Astrocyte (in vitro differentiated cells and primary cell): ENCODE measurements around the gene INHBE. TPM values are rescaled to one million over a fixed set of nuclear protein-coding genes. Genes with fewer than 3 reads are reported as not detected.
"Not testable (repeated sequence)": the region's sequence is repeated elsewhere in the genome, so short reads cannot be mapped to it uniquely, and the experiment has no call there.

Experiments
- DNase-seq: peaks from one replicate; pipeline ENCODE4 v3.0.0-alpha.2; 2010; ENCODE audit warnings: low read depth
- FAIRE-seq: peaks from 2 replicates; lab custom pipeline; 2011; peaks lifted over from hg19 to GRCh38; lab: Jason Lieb, UNC
- H2AFZ ChIP-seq: 2 replicates; pipeline ENCODE4 v1.6.0; 2012; ENCODE audit warnings: low read depth, low read length, inconsistent platforms
- H3K27ac ChIP-seq: 2 replicates; pipeline ENCODE4 v1.5.1; 2011; ENCODE audit warnings: low read depth, low read length, inconsistent platforms
- H3K27me3 ChIP-seq: 2 replicates; pipeline ENCODE4 v1.6.0; 2011; ENCODE audit warnings: low read length, inconsistent platforms; ENCODE audit not compliant: insufficient read depth
- H3K36me3 ChIP-seq: 2 replicates; pipeline ENCODE4 v1.5.1; 2011; ENCODE audit warnings: low read length, inconsistent platforms; ENCODE audit not compliant: insufficient read depth
- H3K4me1 ChIP-seq: 2 replicates; pipeline ENCODE4 v1.5.1; 2011; ENCODE audit warnings: low read length, inconsistent platforms; ENCODE audit not compliant: insufficient read depth
- H3K4me2 ChIP-seq: 2 replicates; pipeline ENCODE4 v1.6.0; 2012; ENCODE audit warnings: low read length, inconsistent platforms
- H3K4me3 ChIP-seq: 2 replicates; pipeline ENCODE4 v1.5.1; 2011; ENCODE audit warnings: low read depth, mild to moderate bottlenecking, low read length, inconsistent platforms; ENCODE audit not compliant: insufficient read depth
- H3K79me2 ChIP-seq: 2 replicates; pipeline ENCODE4 v1.6.0; 2012; ENCODE audit warnings: mild to moderate bottlenecking, low read length, inconsistent platforms; ENCODE audit not compliant: insufficient read depth
- H3K9ac ChIP-seq: 2 replicates; pipeline ENCODE4 v1.6.0; 2012; ENCODE audit warnings: mild to moderate bottlenecking, low read length, inconsistent platforms
- H3K9me3 ChIP-seq: 2 replicates; pipeline ENCODE4 v1.5.1; 2012; ENCODE audit warnings: low read depth, mild to moderate bottlenecking, low read length, inconsistent platforms; ENCODE audit not compliant: insufficient read depth
- H4K20me1 ChIP-seq: 2 replicates; pipeline ENCODE4 v1.6.0; 2012; ENCODE audit warnings: low read length, inconsistent platforms; ENCODE audit not compliant: insufficient read depth
- H3K27ac Mint-ChIP-seq: one replicate; pipeline ENCODE4 v1.8.0; 2021; ENCODE audit warnings: mild to moderate bottlenecking, mixed read lengths; ENCODE audit not compliant: unreplicated experiment
- H3K27me3 Mint-ChIP-seq: one replicate; pipeline ENCODE4 v1.8.0; 2021; ENCODE audit warnings: low read depth, mixed read lengths; ENCODE audit not compliant: unreplicated experiment
- H3K36me3 Mint-ChIP-seq: one replicate; pipeline ENCODE4 v1.8.0; 2021; ENCODE audit warnings: low read depth, mixed read lengths; ENCODE audit not compliant: unreplicated experiment
- H3K4me1 Mint-ChIP-seq: one replicate; pipeline ENCODE4 v1.8.0; 2021; ENCODE audit warnings: low read depth, mixed read lengths; ENCODE audit not compliant: unreplicated experiment
- H3K4me3 Mint-ChIP-seq: one replicate; pipeline ENCODE4 v1.8.0; 2021; ENCODE audit warnings: mild to moderate bottlenecking, moderate library complexity, mixed read lengths; ENCODE audit not compliant: unreplicated experiment
- H3K9me3 Mint-ChIP-seq: one replicate; pipeline ENCODE4 v1.8.0; 2021; ENCODE audit warnings: mild to moderate bottlenecking, mixed read lengths; ENCODE audit not compliant: unreplicated experiment
- EZH2 ChIP-seq: IDR thresholded peaks from 2 replicates; pipeline ENCODE4 v1.6.1; 2012; ENCODE audit warnings: mild to moderate bottlenecking, low read length, inconsistent platforms; ENCODE audit not compliant: insufficient read depth
- total RNA-seq: library from RNA; stranded (reverse); gene quantifications from 2 replicates; pipeline ENCODE4 v1.2.1, GENCODE V29; 2021
- TF ChIP-seq, protein P1 (sequence below): IDR thresholded peaks from 2 replicates; pipeline ENCODE4 v1.5.1; 2011; ENCODE audit warnings: low read depth, mild to moderate bottlenecking, inconsistent platforms, low read length, moderate library complexity; ENCODE audit not compliant: insufficient read depth

INHBE gene
- total RNA-seq, 1 donor from 2014 or later: 24.6 TPM

DNA sequence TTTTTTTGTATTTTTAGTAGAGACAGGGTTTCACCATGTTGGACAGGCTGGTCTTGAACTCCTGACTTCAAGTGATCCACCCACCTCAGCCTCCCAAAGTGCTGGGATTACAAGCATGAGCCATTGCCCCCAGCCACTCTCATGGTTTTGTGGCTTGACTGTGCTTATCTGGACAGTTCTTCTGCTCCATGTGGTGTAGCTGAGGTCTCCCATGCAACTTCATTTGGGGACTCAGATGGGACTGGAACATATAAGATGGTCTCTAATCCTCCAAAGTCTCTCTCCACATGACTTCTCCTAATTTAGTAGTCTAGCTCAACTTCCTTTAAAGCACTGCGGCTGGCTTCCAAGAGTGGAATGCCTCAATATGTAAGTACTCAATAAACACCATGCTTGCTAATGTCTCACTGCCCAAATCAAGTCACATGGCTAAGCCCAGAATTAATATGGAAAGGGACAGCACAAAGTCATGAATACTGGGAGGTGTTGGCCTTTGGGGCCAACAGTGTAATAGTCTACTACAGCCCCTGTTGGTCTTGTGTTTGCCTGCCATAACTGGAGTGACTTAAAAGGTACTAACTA lies 13.2 kb upstream of the INHBE start:
- Histone ChIP-seq H3K4me3 (no peak overlapping the region), H2AFZ (no peak overlapping the region), H3K79me2 (no peaks in the 10 kb centered on the region), H3K4me2 (no peak overlapping the region), H3K27ac (no peak overlapping the region), H3K27me3 (no peaks in the 10 kb centered on the region), H3K9me3 (no peaks in the 10 kb centered on the region), H3K36me3 (no peaks in the 10 kb centered on the region), H3K9ac (no peak overlapping the region), H4K20me1 (no peaks in the 10 kb centered on the region), H3K4me1 (no peaks in the 10 kb centered on the region)
- no peak overlapping the region for H3K27ac Mint-ChIP-seq
- no peak overlapping the region for H3K4me3 Mint-ChIP-seq
- no peaks in the 10 kb centered on the region for H3K36me3 Mint-ChIP-seq
- peaks cover 6% of the 10 kb centered on the region for H3K27me3 Mint-ChIP-seq
- FAIRE-seq (no peak), DNase-seq (no peak)
- H3K4me1 Mint-ChIP-seq: peaks cover 2% of the 10 kb centered on the region
- no peak for TF ChIP-seq EZH2
- TF ChIP-seq, protein P1, sequence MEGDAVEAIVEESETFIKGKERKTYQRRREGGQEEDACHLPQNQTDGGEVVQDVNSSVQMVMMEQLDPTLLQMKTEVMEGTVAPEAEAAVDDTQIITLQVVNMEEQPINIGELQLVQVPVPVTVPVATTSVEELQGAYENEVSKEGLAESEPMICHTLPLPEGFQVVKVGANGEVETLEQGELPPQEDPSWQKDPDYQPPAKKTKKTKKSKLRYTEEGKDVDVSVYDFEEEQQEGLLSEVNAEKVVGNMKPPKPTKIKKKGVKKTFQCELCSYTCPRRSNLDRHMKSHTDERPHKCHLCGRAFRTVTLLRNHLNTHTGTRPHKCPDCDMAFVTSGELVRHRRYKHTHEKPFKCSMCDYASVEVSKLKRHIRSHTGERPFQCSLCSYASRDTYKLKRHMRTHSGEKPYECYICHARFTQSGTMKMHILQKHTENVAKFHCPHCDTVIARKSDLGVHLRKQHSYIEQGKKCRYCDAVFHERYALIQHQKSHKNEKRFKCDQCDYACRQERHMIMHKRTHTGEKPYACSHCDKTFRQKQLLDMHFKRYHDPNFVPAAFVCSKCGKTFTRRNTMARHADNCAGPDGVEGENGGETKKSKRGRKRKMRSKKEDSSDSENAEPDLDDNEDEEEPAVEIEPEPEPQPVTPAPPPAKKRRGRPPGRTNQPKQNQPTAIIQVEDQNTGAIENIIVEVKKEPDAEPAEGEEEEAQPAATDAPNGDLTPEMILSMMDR: no peak
- no peaks in the 10 kb centered on the region for H3K9me3 Mint-ChIP-seq

DNA sequence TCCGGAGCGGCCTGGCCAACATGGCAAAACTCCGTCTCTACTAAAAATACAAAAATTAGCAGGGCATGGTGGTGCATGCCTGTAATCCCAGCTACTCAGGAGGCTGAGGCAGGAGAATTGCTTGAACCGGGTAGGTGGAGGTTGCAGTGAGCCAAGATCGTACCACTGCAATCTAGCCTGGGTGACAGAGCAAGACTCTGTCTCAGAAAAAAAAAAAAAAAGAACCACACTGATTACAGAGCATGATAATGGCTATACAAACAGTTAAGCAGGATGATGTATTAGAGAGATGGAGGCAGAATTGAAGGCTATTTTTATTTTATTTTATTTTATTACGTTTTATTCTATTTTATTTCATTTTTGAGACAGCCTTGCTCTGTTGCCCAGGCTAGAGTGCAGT lies 10.8 kb upstream of the INHBE start:
- H4K20me1 ChIP-seq, H3K4me1 Mint-ChIP-seq, H3K27me3 Mint-ChIP-seq, H3K27ac ChIP-seq, H3K4me1 ChIP-seq, H3K27me3 ChIP-seq, H3K9ac ChIP-seq, H3K9me3 ChIP-seq, H3K79me2 ChIP-seq, H3K4me3 Mint-ChIP-seq, H3K27ac Mint-ChIP-seq, H2AFZ ChIP-seq, H3K36me3 ChIP-seq, H3K4me3 ChIP-seq, H3K9me3 Mint-ChIP-seq, H3K36me3 Mint-ChIP-seq, DNase-seq, H3K4me2 ChIP-seq, FAIRE-seq: not testable (repeated sequence)

DNA sequence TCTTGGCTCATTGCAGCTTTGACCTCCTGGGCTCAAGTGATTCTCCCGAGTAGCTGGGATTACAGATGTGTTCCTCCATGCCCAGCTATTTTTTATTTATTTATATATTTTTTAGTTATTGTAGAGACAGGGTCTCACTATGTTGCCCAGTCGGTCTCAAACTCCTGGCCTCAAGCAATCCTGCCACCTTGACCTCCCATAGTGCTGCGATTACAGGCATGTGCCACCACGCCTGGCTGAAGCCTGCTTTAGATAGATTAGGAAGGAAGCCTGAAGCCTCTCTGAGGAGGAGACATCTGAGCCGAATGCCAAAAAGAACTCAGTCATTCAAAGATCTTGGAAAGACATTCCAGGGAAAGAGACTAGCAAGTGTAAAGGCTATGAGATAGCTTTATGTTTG lies 10.4 kb upstream of the INHBE start:
- Histone ChIP-seq H3K4me1 (no peaks in the 10 kb centered on the region), H3K36me3 (no peaks in the 10 kb centered on the region), H3K27ac (no peak overlapping the region), H3K4me2 (no peak overlapping the region), H4K20me1 (no peaks in the 10 kb centered on the region), H3K9me3 (no peaks in the 10 kb centered on the region), H3K9ac (no peak overlapping the region), H3K4me3 (no peak overlapping the region), H3K79me2 (no peaks in the 10 kb centered on the region), H2AFZ (no peak overlapping the region), H3K27me3 (no peaks in the 10 kb centered on the region)
- peaks cover 2% of the 10 kb centered on the region for H3K27me3 Mint-ChIP-seq
- no peaks in the 10 kb centered on the region for H3K36me3 Mint-ChIP-seq
- TF ChIP-seq, protein P1: no peak
- TF ChIP-seq EZH2: no peak
- no peaks in the 10 kb centered on the region for H3K4me1 Mint-ChIP-seq
- no peak overlapping the region for H3K27ac Mint-ChIP-seq
- no peak for FAIRE-seq
- DNase-seq: no peak
- peaks cover 1% of the 10 kb centered on the region for H3K9me3 Mint-ChIP-seq
- H3K4me3 Mint-ChIP-seq: no peak overlapping the region
